Subcutaneous abdominal adipose tissue (tissue), 5 donors: ENCODE data around the gene GPC5.

Experiments
- H3K27ac ChIP-seq: one replicate; pipeline ENCODE4 v1.7.0; 2013; ENCODE audit warnings: low read depth, mild to moderate bottlenecking, inconsistent platforms, low read length, moderate library complexity
- H3K27me3 ChIP-seq, 5 donors: one replicate each; pipeline ENCODE4 v1.7.0; 2013; ENCODE audit warnings: low read length in 5 of 5, inconsistent platforms in 1 of 5; ENCODE audit not compliant: control insufficient read depth in 5 of 5, insufficient read depth in 4 of 5
- H3K36me3 ChIP-seq, 5 donors: one replicate each; pipeline ENCODE4 v1.7.0; 2013; ENCODE audit warnings: low read length in 5 of 5; ENCODE audit not compliant: control insufficient read depth in 5 of 5, insufficient read depth in 5 of 5
- H3K4me1 ChIP-seq, 5 donors: one replicate each; pipeline ENCODE4 v1.7.0; 2013; ENCODE audit warnings: low read length in 5 of 5, mild to moderate bottlenecking in 3 of 5, moderate library complexity in 1 of 5; ENCODE audit not compliant: control insufficient read depth in 5 of 5, insufficient read depth in 5 of 5
- H3K4me3 ChIP-seq, 5 donors: one replicate each; pipeline ENCODE4 v1.7.0; 2013; ENCODE audit warnings: low read length in 5 of 5, low read depth in 1 of 5
- H3K9ac ChIP-seq, 5 donors: one replicate each; pipeline ENCODE4 v1.7.0; 2013; ENCODE audit warnings: low read length in 5 of 5, mild to moderate bottlenecking in 4 of 5, moderate library complexity in 3 of 5
- H3K9me3 ChIP-seq, 5 donors: one replicate each; pipeline ENCODE4 v1.7.0; 2013; ENCODE audit warnings: low read length in 5 of 5; ENCODE audit not compliant: control insufficient read depth in 5 of 5
- donor health status: healthy.
- donor health status: healthy.
- donor health status: healthy.
- donor health status: healthy.
- donor health status: healthy.

The GPC5 gene

GRCh38 chr13:91627952-91628739 is 229.7 kb downstream of the GPC5 start:
- Histone ChIP-seq H3K36me3 (no peaks in the 10 kb centered on the region), H3K9ac (no peak overlapping the region)

GRCh38 chr13:91630946-91631345 is 232.5 kb downstream of the GPC5 start:
- Histone ChIP-seq H3K36me3 (no peaks in the 10 kb centered on the region), H3K9me3 (no peaks in the 10 kb centered on the region), H3K9ac (no peak overlapping the region), H3K4me3 (no peak overlapping the region), H3K4me1 (no peaks in the 10 kb centered on the region), H3K27ac (no peak overlapping the region), H3K27me3 (no peaks in the 10 kb centered on the region)

More at GRCh38 chr13:91627952-91628739, 229.7 kb downstream of the GPC5 start:
- Histone ChIP-seq H3K4me1 (no peaks in the 10 kb centered on the region), H3K4me3 (no peak overlapping the region), H3K27me3 (no peaks in the 10 kb centered on the region), H3K9me3 (no peaks in the 10 kb centered on the region), H3K27ac (no peak overlapping the region)

DNA sequence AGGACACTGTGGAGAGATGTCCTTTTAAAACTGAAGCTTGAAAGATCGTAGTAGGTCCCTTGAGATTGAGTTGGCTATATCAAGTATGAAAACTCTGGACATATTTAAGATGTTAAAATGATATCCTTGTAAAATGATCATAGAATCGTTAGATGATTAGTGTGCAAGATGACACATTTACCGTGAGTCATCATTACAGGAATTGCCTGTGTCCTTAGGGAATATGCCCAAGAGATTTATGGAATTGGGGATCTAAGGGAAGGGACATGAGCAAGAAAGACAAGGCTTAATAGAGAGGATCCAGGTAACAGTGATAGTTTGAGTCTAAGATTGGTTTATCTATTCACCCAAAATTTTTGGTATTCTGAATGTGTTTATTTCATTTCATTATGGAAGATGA is 233.7 kb downstream of the GPC5 start:
- Histone ChIP-seq H3K9ac (no peak overlapping the region), H3K9me3 (no peaks in the 10 kb centered on the region), H3K4me3 (no peak overlapping the region), H3K27ac (no peak overlapping the region), H3K4me1 (no peaks in the 10 kb centered on the region), H3K27me3 (no peaks in the 10 kb centered on the region), H3K36me3 (no peaks in the 10 kb centered on the region)

GRCh38 chr13:91639330-91639729 is 240.9 kb downstream of the GPC5 start:
- Histone ChIP-seq H3K27ac (no peak overlapping the region), H3K27me3 (no peaks in the 10 kb centered on the region), H3K9ac (no peak overlapping the region), H3K36me3 (no peaks in the 10 kb centered on the region), H3K4me3 (no peak overlapping the region), H3K9me3 (no peaks in the 10 kb centered on the region), H3K4me1 (no peaks in the 10 kb centered on the region)

DNA sequence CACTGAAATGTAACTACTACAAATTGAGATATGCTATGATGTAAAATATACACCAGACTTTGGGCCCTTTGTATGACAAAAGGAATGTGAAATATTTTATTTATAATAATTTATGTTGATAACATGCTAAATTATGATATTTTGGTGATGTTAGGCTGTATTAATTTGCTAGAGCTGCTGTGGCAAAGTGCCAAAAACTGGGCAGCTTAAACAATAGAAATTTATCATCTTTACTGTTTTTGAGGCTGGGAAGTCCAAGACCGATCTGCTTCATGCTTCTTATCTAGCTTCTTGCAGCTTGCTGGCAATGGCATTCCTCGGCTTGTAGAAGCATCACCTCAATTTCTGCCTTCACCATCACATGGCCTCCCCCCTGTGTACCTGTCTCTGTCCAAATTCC is 245.0 kb downstream of the GPC5 start:
- Histone ChIP-seq H3K9me3 (no peaks in the 10 kb centered on the region), H3K36me3 (no peaks in the 10 kb centered on the region), H3K4me1 (no peaks in the 10 kb centered on the region), H3K27ac (no peak overlapping the region), H3K27me3 (no peaks in the 10 kb centered on the region), H3K9ac (no peak overlapping the region), H3K4me3 (no peak overlapping the region)

DNA sequence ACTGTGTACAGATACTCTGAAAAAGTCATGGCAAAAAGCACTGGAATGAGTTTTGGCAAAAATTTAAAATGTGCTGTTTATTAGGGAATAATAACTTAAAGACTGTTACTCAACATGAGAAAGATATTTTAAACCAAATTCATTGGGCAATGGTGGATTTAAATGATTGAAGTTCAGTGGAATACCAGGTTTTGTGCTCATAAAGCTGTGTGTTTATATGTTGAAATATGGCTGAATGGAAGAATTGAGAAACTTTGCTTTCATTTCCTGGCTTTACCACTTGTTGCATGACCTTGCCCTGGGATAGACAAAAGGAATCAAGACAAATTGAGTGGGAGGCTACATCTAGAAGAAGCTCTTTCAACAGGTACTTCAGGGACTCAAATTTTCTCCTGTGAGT is 246.4 kb downstream of the GPC5 start:
- Histone ChIP-seq H3K4me1 (no peaks in the 10 kb centered on the region), H3K4me3 (no peak overlapping the region), H3K9ac (no peak overlapping the region), H3K27me3 (no peaks in the 10 kb centered on the region), H3K36me3 (no peaks in the 10 kb centered on the region), H3K9me3 (no peaks in the 10 kb centered on the region), H3K27ac (no peak overlapping the region)

- no peak overlapping the region for H3K4me3 ChIP-seq
- H3K4me1 ChIP-seq, result no peaks in the 10 kb centered on the region
- no peaks in the 10 kb centered on the region for H3K27me3 ChIP-seq
- H3K9me3 ChIP-seq, result no peaks in the 10 kb centered on the region
- H3K27ac ChIP-seq, result no peak overlapping the region
- no peaks in the 10 kb centered on the region for H3K36me3 ChIP-seq
- H3K9ac ChIP-seq, result no peak overlapping the region
Observed at GRCh38 chr13:91647361-91647990, 249.1 kb downstream of the GPC5 start.

DNA sequence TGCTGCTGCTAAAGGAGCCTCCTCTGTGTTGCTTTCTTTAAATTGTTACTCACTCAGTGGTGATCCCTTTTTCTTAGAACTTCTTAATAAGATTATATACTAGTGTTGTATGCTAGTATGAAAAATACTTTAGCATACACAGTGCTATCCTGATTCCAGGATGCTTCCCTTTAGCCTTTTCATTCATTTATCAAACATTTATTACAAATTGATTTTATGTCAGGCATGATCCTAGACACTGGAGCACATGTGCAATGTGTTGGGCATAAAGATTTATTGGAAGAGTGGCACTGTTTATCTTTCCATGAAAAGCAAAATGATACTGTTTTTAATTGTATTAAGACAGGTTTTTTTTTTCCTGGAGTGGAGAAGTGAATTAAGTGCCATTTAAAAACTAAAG is 249.6 kb downstream of the GPC5 start:
- H3K27ac ChIP-seq, result no peak overlapping the region
- H3K4me1 ChIP-seq, result no peaks in the 10 kb centered on the region
- no peaks in the 10 kb centered on the region for H3K9me3 ChIP-seq
- H3K9ac ChIP-seq, result no peak overlapping the region
- H3K4me3 ChIP-seq, result no peak overlapping the region
- H3K27me3 ChIP-seq, result no peaks in the 10 kb centered on the region
- H3K36me3 ChIP-seq, result no peaks in the 10 kb centered on the region

GRCh38 chr13:91649456-91649855 is 251.0 kb downstream of the GPC5 start:
- Histone ChIP-seq H3K4me1 (no peaks in the 10 kb centered on the region), H3K9me3 (no peaks in the 10 kb centered on the region), H3K9ac (no peak overlapping the region), H3K27ac (no peak overlapping the region), H3K4me3 (no peak overlapping the region), H3K36me3 (no peaks in the 10 kb centered on the region), H3K27me3 (no peaks in the 10 kb centered on the region)

GRCh38 chr13:91652404-91653301 is 254.2 kb downstream of the GPC5 start:
- no peak overlapping the region for H3K4me3 ChIP-seq
- no peaks in the 10 kb centered on the region for H3K9me3 ChIP-seq
- no peak overlapping the region for H3K9ac ChIP-seq

More at GRCh38 chr13:91652404-91653301, 254.2 kb downstream of the GPC5 start:
- H3K4me1 ChIP-seq, result no peaks in the 10 kb centered on the region
- H3K27ac ChIP-seq, result no peak overlapping the region
- H3K36me3 ChIP-seq, result no peaks in the 10 kb centered on the region
- H3K27me3 ChIP-seq, result no peaks in the 10 kb centered on the region
